Activated CD4-positive, alpha-beta T cell treated with anti-CD3 and anti-CD28 coated beads, Interleukin-2, amount 50 U/mL, for 1 hour (primary cell): ENCODE data around the gene RNF113A.
"Not testable (repeated sequence)": the region's sequence is repeated elsewhere in the genome, so short reads cannot be mapped to it uniquely, and the experiment has no call there.

ENCODE experiments used
- DNase-seq: peaks from one replicate; pipeline ENCODE4 v3.0.0-alpha.2; 2020

Gene RNF113A

DNA sequence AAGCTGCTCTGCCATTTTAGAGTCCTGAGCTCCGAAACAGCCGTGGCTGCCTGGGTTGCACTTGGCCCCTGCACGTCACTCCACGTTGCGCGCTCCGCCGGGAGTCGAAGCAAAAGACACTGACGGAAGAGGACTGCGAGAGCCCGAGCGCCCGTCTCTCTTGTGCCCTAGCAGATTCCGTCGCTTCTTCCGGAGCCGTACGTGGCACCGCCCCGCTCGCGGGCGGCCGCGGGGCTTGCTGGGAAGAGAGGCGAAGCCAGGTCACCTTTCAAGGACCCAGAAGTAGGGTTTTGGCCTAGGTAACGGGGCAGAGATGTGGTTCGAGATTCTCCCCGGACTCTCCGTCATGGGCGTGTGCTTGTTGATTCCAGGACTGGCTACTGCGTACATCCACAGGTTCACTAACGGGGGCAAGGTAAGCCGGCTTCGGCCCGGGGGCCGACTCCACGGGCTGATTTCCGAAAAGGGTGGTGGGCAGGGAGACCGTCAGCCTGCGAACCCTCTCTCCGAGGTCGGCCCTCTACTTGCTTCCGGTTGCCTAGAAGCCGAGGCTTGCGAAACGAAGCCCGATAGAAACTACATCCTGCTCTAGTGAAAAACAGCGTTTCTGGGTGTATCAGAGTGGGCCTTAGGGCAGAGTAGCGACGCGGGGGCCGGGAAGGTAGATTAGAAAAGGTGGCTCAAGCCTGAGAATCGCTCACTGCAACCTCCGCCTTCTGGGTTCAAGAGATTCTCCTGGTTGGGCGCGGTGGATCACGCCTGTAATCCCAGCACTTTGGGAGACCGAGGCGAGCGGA, at the start of gene RNF113A, which contains the start of gene NDUFA1:
Gene RNF113A, minus strand, starts transcription at position 135 of the 797 bp plus-strand sequence. Its CDS starts 120 bp downstream, at position 15.
Gene NDUFA1, plus strand, starts transcription at position 234 of the 797 bp plus-strand sequence. Its CDS starts 80 bp downstream, at position 314.
- DNase-seq: peak; percentile 80

DNA sequence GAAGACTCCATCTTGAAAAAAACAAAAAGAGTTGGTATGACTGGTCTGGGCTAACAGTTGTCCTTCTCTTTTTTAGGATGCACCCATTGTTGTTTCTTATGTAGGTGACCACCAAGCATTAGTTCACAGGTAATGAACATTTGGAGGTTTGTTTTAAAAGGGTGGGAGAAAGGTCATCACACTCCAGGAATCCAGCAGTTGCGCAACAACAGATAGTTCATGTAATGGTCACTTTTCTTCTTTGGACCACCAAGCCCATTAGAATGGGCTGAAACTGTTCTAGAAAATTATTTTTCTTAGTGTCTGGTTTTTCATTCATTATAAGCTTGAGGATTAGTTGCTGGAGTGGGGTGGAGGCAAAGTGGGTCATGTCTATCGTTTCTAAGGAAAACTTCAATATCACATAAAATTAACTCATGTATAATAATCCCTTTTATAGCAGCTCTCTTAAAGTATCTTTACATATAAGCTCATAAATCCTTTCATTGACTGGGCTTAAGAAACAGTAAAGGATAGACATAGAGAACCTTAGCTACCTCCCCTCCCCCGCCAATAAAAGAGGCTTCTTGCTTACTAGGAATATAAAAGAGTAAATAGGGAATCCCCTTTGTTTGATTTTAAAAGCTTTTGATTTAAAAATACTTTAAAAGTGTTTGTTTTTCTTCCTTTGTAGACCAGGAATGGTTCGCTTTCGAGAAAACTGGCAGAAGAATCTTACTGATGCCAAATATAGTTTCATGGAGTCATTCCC, 48.5 kb upstream of the RNF113A start:
- no peak for DNase-seq

GRCh38 chrX:119917877-119918276, 46.3 kb upstream of the RNF113A start:
- no peak for DNase-seq

- no peak for DNase-seq
Measured at GRCh38 chrX:119916310-119916709, 44.8 kb upstream of the RNF113A start.

DNA sequence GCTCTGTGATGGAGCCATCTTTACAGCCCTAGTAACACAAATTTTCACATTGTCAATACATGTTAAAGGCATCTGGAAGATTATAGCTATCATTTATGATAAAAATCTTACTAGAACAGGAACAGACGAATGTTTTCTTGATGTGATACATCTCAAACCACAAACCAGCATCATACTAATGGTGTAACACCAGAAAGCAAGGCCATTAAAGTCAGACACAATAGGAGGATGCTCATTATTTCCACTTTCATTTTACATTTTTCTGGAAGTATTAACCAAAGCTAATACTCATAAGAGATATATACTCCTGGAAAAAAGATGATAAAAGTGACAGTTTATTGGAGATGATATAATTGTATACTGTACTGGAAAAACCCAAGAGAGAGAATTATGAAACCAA, 29.4 kb upstream of the RNF113A start:
- DNase-seq: no peak

DNA sequence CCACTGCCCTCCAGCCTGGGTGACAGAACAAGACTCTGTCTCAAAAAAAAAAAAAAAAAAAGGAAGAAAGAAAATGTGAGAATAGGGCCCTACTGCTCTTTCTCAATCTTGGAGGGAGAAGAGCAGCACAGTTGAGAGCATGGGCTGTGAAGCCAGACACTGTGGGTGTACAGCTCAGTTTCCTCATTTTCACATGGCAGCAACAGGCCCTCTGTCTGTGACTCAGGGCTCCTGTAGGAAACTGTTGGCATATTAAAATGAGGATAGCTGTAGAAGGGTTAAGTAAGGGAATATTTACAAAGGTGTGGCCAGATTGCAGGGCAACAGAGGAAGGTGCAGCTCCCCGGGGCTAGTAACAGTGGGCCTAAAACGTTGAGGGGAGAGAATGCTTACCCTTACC, 27.6 kb upstream of the RNF113A start:
- no peak for DNase-seq

DNA sequence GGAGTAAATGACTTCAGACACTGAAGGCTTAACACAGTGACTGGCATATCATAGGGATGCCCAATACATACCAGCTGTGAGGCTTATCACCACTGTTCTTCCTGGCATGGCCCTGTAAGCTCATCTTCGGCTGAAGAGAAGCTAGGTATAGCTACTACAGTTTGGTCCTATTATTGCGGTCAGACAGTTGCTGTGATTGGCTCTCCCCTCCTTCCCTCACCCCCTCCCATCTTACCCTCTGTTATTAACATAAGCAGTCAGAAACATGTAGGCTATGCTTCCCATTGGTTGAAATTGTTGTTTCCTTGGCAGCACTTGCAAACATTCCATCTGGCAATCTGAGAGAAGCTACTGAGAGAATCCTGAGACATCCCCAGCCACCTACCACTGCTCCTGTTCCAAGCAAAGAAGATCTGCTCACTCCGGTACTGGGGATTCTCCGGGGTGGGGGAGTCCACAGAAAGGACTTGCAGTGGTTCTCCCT, 24.4 kb upstream of the RNF113A start, which contains the start of gene AKAP14:
Gene AKAP14, plus strand, starts transcription at position 51 of the 484 bp plus-strand sequence. CDS start 7,331 bp downstream, outside the sequence.
- no peak for DNase-seq

DNA sequence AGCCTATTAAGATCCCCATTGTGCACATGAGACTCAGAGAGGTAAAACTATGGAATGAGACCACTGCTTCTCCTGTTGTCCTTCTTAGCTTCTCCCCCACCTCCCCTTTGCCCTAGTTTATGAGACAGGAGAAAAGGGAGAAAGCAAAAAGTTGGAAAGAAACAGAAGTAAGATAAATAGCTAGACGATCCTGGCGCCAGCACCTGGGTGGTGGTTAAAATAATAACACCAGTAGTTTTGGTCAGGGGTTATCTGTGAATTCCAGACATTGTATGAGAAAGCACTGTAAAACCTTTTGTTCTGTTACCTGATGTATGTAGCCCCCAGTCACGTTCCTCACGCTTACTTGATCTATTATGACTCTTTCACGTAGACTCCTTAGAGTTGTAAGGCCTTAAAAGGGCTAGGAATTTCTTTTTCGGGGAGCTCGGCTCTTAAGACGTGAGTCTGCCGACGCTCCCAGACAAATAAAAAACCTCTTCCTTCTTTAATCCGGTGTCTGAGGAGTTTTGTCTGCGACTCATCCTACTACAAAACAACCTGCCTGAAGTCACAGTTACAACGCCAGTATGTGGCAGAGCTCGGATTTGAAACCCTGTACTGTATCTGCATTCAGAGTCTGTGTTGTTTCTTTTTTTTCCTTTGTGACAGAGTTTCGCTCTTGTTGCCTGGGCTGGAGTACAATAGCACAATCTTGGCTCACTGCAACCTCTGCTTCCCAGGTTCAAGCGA, 20.6 kb upstream of the RNF113A start:
- not testable (repeated sequence) for DNase-seq

DNA sequence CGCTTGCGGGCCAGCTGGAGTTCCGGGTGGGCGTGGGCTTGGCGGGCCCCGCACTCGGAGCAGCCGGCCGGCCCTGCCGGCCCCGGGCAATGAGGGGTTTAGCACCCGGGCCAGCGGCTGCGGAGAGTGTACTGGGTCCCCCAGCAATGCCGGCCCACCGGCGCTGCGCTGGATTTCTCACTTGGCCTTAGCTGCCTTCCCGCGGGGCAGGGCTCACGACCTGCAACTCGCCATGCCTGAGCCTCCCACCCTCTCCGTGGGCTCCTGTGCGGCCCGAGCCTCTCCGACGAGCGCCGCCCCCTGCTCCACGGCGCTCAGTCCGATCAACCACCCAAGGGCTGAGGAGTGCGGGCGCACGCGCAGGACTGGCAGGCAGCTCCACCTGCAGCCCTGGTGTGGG, 19.1 kb upstream of the RNF113A start:
- DNase-seq: not testable (repeated sequence)

DNA sequence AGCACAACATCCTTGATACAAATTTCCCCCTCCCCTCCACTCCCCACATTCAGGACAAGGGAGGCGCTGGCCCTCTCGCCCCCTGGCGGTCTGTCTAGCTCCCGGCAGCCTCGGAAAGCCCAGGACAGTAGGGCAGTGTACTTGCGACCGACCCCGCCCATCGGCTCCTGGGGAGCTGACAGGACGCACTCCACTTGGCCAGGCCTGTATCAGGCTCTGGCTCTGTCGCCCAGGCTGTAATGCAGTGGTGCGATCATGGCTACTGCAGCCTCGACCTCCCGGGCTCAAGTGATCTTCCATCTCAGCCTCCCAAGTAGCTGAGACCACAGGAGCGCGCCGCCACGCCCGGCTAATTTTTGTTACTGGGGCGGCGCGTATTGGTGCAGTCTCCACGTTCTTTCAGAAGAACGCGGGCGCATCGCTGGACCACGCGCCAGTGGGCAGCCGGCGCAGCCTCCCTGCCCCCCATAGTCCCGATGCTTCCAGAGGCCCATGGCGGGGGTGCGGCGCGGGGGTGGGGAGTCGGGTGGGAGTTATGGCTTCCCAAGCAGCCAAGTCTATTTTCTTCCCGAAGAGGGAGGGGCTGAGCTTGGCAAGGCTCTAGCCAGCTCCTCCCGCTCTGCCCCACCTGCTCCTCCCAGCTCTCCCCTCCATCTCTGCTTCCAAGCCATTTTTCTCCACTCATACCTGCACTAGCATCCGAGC, 16.3 kb upstream of the RNF113A start:
- DNase-seq: peak; percentile 47

DNA sequence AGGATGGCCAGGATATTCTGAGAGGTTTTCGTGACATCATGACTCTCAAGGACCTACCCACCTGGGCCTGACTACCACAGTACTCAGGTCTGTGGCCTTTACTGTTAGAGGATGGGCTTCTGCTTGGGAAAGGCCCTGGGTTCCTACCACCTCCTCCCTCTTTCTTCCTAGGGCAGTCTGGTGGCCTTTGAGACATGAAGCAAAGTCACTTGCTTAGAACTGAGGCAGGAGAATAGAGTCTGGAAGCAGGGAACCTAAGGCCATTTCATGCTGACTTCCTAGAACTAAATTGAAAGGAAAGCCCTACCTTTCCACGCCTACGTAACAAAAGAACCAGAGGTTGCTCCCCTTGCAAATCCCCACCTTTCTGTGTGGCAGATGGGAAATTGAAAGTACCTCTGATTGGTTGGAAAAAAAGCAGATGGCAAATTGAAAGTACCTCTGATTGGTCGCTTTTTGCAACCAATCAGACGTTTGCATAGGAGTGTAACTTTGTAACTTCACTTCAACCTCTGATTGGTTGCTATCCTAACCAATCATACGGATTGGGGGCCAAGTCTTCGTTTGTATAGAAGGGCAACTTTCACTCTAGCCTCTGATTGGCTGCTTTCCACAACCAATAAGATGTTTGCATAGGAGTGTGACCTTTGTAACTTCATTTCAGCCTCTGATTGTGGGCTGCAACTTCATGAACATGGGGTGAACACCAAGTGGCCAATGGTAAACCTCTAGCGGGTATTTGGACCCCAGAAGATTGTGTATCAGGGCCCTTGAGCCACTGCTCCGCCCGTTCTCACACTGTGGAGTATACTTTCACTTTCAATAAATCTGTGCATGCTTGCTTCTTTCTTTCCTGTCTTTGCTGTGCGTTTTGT, 14.3 kb upstream of the RNF113A start:
- no peak for DNase-seq

GRCh38 chrX:119880552-119881437, 9.3 kb upstream of the RNF113A start:
- peak; percentile 7 for DNase-seq

DNA sequence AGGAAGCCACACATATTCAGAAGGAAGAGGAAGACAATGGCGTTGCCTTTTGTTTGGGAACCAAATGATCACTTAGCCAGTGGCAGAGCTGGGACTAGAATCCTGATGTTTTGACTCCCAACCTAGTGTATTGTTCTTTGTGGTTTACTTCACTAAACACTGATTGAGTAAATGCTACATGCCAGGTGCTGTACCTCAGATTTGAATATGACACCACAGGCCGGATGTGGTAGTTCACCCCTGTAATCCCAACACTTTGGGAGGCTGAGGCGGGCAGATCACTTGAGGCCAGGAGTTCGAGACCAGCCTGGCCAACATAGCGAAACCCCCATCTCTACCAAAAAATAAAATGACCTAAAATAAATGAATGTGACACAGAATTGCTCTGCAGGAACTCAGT, 8.5 kb upstream of the RNF113A start:
- DNase-seq: no peak

- no peak for DNase-seq
Measured at GRCh38 chrX:119878740-119879139, 7.2 kb upstream of the RNF113A start.

DNA sequence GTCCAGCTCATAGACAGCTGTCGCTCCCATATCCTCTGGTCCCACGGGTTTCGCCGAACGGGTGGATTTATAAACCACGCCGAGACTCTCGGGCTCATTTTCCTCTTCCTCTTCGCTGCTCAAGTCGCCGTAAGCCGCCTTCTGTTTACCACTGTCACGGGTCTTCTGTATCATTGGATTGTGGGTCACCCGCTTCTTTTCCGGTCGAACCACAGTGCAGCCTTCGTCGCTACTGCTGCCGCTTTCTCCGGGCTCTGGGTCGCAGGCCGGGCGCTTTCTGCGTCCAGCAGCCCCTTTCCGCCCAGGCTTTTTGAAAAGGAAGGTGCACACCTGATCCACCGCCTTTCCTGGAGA, 311 bp downstream of the RNF113A start:
- DNase-seq: no peak

DNA sequence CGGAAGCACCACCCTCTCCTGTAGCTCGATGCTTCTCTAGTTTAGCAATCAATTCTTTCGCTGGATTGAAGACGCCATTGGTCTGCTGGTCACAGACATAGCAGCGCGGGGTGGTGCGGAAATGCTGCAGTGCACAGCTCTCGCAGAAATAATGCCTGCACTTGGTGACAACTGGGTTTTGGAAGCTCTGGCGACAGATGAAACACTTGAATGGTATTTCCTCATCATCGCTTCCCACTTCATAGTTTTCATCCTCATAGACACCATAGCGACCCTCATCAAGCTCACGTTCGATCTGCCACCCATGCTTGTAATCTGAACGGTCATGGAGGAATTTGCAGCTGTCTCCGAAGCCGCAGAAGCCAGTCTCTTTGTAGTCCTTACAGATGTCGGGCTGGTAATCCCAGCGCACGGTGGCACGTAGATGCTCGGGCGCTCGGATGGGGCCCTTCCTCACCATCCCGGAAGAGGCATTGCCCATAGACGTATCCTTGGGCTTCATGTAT, 854 bp downstream of the RNF113A start:
- peak; percentile 26 for DNase-seq

DNA sequence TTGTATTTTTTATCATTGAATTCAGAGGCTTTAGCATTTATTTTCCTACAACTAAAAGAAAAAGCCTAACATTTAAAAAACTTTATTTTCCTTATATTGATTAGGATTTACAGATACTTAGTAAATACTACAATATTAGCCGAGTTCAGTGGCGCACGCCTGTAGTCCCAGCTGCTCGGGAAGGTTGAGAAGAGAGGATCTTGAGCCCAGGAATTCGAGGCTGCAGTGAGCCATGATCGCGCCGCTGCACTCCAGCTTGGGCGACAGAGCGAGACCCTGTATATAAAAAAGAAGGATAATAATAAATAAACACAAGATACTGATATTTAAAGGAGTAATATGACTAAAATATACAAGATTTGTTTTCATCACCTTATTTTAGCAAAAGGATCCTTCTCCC, 18.1 kb downstream of the RNF113A start:
- DNase-seq: no peak

DNA sequence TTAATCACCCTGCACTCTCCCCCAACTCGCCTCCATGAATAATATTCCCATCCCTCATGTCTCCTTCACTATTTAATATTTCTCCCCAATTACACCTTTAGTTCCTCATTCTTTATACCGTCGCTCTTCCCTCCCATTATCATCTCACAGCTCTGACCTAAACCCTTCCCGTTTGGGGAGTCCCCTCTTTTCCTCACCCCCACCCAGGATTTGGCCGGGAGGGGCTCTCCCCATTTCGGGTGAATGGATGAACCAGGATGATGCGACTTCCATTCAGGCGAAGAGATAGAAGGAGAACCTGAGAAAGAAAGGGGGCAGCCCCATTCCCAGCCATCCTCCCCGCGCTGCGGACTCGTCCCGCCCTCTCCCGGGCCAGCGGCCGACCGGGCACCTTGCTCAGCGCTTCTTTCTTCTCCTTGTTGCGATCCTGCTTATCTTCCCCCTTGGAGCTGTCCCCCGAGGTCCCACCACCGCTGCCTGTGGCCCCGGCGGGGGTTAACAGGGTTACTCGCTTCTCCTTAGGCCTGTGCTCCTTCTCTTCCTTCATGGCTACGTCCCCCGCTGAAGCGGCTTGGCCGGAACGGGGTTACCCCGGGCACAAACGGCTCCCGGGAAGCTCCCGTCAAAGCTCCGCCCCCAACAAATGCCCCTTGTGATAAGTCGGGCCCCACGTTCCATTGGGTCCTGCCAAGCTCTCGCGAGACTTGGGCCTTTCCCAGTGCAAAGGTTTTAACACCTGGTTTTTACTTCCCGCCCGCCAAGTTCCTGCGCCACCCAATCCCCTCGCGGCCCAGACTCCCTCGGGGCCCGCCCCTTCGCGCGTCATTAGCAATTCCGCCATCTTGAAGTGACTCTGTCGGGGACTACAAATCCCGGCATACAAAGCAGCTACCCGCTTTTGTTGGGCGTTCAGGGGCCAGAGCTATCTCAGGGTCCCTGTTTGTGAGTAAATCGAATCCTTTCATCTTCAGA, 18.9 kb downstream of the RNF113A start, which contains the start of gene UPF3B:
Gene UPF3B, minus strand, starts transcription at position 582 of the 972 bp plus-strand sequence. Its CDS starts 35 bp downstream, at position 547.
- DNase-seq: peak; percentile 91

- DNase-seq: no peak
Measured at GRCh38 chrX:119833905-119834304, 37.6 kb downstream of the RNF113A start.
